T47D (cell line): ENCODE data around the gene MBNL1.

Experiments
- DNase-seq, 2 experiments: peaks; one replicate each; pipeline versions ENCODE4 v3.0.0 to v3.0.0-alpha.2; 2011 to 2012; ENCODE audit warnings: low read depth in 1 of 2, low spot score in 1 of 2
- JUND ChIP-seq: IDR thresholded peaks from 2 replicates; pipeline ENCODE4 v1.6.1; 2012; ENCODE audit warnings: low read depth
- in situ Hi-C: cut with HindIII; loops from 2 replicates; pipeline ENCODE4 v1.10.0; 2016; ENCODE audit warnings: low sequenced_read_pairs, low pct_unique_long_range_greater_than_20kb

MBNL1 gene

DNA sequence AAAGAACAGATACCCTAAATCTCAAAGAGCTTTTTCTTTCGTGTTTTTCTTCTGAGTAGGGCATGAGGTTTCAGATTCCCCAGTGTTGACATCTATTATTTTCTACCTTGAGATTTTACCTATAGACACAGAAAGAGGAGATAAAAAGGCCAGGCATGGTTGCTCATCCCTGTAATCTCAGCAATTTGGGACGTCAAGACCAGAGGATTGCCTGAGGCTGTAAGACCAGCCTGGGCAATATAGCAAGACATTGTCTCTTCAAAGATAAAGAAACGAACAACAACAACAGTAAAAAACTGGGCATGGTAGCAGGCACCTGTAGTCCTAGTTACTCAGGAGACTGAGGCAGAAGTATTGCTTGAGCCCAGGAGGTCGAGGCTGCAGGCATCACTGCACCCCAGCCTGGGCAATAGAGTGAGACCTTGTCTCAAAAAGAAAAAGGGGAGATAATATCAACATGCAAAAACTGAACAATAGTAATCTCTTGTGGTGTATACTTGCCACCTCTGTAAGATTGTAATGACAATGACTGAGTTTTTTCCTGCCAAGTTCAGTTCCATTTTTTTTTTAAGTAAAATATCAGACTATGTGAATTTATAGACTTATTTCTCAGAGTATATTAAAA, 71.3 kb downstream of the MBNL1 start:
- DNase-seq, result no peak
- no peak for TF ChIP-seq JUND
- in situ Hi-C loops, result no loop called here

DNA sequence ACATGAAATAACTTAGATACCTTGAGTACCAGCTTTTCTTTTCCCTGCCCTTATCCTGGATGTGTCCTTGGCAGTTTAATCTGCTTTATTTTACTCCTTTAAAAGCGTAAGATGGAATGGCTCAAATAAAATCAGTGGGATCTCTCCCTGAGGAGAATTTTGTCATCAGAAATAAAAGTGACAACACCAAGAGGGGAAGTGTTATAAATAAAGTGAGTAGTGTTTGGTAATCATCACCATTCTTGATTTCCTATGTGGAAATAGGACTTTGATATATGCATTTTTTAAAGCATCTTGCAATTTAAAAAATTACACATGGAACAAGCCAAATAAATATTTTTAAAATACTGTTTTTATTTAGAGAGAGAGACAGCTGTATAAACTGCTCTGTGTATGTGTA, 76.5 kb downstream of the MBNL1 start:
- no peak for DNase-seq
- TF ChIP-seq JUND, result no peak
- in situ Hi-C loops, result no loop called here

DNA sequence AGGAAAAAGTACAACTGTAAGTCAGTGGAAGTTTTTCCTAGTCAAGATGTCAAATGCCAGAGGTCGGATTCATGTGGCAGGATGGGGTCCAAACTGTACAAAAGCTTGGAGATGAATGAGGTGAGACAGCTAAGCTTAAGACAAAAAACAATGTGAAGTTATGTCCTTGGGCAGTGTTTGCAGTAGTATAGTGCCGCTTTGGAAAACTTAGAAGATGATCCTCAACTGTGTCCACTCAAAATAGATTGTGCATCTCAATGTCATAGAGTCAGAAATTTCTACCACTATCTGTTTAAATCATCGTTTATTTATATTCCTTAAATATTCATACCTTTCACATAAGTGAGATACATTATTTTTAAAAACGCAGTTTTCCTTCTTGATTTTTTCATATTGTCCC, 77.3 kb downstream of the MBNL1 start:
- no peak for TF ChIP-seq JUND
- DNase-seq, result no peak
- in situ Hi-C loops, result no loop called here

DNA sequence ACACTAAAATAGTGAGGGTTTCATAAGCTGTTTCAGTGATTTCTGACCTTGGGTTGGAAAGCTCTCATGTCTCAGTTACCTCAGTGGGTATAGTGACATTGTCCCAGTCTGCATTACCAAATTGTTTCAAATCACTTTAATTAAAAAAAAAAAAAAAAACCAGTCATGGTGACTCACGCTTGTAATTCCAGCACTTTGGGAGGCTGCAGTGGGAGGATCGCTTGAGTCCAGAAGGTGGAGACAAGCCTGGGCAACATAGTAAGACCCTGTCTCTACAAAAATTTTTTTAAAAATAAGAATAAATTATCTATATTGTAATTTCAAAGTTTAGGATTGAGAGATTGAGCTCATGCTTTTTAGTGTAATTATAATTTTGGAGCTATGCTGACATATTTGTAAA, 78.0 kb downstream of the MBNL1 start:
- in situ Hi-C loops, result no loop called here
- DNase-seq, result no peak

DNA sequence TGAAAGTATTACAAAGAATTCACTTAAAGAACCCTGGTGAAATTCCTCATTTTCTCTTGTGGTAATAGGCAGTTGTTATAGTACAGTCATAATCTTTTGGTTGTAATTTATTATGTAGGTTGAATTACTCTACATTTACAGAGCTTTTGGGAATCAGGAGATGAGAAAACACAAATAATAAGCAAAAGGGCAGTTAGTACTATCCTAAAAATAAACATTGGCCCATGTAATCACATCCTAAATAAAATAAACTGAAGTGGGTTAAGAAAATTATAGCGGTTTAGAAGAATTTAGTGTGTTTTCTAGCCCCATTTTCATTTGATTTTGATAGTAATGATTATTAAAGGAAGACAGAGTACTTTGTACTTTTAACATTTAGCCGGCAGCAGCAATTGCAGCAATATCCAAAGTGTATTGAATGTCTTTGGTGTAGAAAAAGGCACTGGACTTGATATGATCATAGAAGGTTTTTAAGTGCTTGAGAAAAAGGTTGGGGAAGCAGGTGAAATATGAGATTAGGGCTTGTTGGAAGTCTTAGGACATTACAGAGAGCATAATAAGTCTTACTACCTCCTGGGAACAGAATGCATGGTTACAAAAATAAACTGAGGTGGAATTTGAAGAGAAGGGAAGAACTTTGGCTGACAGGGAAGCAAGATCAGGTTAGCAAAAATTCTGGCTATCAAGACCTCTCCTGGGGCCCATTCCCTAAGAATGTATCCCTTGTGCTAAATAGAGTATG, 79.9 kb downstream of the MBNL1 start:
- DNase-seq, result no peak
- no peak for TF ChIP-seq JUND
- in situ Hi-C loops, result no loop called here

More for the DNA sequence above, 78.0 kb downstream of the MBNL1 start:
- no peak for TF ChIP-seq JUND

DNA sequence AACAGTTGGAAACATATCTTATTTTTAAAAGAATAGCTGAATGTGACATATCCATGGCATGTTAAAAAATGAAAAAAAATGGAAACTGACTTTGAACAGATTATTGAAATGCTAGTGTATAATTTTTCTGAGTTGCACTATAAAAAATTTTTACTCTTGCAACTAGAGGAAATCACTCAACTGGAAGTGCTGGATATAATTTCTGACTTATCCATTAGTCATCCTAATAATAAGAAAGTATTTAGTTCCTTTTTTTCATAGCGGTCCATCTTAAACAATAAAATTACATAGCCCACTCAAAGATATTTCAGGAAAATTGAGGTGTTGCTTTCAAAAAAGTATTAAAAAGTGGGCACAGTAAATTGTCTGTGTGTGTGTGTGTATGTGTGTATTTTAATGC, 80.7 kb downstream of the MBNL1 start:
- in situ Hi-C loops, result no loop called here
- no peak for DNase-seq
- no peak for TF ChIP-seq JUND

DNA sequence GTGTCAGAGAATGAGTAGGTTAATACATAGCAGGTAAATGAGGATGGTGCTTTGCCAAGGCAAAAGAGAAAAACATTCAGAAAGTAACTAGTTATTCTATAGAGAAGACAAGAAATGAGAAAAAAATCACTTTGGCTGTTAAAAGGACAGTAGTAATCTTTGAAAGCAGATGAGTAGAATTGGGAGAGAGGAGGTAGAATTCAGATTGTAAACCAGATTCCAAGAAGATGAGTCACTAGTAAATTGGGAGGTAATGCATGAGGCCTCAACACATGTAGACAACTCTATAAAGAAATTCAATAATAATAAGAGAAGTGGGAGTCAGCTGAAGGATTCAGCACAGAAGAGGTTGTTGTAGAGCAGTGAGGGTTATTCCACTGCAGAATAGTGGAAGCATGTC, 81.4 kb downstream of the MBNL1 start:
- no peak for TF ChIP-seq JUND
- no peak for DNase-seq
- in situ Hi-C loops, result no loop called here

DNA sequence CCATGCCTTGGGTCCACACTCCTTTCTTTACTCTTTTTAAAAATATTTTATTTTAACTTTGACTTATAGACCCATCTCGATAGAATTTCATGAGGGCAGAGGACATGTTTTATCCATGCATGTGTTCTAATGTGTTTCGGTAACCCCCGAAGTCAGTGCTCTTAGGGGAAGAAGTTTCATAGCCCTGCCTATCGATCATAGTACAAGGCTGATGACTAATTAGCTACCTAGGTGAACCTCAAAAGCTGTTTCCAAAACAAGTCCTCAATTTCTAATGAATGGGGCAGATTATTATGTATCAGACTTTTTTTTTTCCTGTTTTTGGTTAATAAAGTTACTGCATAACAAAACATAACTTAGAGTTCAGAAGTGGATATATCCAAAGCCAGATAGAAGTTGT, 82.0 kb downstream of the MBNL1 start:
- no peak for TF ChIP-seq JUND
- no peak for DNase-seq
- in situ Hi-C loops, result no loop called here

DNA sequence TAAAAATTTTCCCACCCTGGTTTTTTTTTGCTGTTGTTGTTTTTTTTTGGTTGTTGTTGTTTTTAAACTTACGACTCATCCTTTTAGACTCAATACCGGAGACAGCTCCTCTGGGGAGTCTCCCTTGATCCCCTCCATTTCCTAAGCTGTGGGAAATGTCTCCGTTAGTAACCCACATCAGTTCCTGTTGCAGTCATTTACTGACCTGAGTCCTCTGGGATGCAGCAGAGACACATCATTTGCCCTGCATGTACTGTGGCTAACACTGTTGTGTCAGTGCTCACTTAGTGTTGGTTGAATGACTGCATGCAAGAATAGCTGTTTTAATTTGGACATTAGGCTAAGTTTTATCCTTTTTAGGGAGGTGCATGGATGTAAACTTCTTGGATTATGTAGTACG, 83.8 kb downstream of the MBNL1 start:
- no peak for DNase-seq
- in situ Hi-C loops, result no loop called here
- no peak for TF ChIP-seq JUND

DNA sequence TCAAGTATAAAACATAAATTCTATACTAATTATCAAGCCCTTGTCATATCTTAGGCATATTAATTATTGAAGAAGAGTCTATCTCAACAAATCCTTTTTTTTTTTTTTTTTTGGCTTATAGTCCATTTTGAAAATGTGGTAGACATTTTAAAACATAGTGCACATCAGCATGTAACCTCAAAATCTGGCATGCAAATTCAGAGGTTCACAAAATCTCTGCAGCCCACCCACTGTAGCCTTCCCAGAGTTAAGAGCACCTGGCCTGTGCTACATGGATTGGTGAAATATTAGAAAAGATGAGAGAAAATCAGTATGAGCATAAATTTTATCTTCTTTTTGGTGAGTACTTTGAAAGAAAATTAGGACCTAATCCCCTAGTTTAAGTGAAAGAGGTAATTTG, 84.8 kb downstream of the MBNL1 start:
- in situ Hi-C loops, result no loop called here
- no peak for TF ChIP-seq JUND
- no peak for DNase-seq

DNA sequence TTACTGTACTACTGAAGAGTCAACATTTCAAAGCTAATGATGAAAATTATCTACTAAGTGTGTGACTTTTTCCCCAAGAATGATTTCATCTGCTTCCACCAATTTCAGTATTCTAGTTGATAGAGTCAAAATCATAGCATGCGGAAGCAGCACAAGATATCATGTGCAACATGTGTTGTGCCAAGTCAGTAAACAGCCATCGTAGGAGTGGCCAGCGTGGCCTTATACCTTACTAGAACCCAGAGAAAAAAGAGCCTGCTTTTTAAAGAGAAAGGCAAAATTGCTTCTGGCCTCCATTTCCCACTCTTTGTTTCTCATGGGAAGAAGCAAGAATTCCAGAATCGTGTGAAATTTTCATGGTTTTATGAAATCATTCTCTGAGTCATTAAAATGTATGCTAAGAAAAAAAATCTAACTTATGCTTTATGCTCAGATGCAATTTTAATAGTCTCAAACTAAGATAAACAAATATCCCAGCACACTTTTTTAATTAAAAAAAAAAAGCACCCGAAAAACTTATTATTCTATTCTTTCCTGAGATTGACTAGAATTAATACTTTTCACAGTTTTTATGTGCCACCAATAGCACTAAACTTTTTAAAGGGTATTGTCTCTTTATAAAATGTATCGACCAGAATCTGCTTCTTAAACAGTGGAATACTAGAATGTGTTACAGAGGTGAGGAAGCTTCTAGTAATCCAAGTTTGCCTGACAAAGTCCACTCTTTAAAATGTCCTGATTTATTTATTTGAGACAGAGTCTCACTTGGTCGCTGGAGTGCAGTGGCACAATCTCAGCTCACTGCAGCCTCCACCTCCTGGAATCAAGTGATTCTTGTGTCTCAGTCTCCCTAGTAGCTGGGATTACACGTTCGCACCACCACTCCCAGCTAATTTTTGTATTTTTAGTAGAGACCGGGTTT, 87.3 kb downstream of the MBNL1 start:
- DNase-seq, result no peak
- in situ Hi-C loops, result no loop called here
- no peak for TF ChIP-seq JUND

DNA sequence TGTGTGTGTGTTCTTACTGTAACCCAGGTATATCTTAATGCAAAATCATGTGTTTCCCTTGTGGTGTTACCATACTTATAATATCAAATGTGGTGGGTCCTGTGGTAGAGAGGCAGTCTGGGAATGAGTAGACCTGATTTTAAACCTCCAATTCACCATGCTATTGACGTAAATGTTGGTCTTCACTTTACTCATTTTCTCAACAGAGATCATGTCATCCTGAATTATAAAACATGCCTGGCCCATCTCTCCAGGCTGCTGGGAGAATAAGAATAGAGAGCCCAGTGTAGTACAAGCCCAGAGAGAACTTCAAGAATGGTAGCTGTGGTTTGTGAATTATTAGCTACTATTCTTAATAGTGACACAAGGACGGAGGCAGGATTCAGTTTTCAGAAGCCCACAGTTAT, 88.1 kb downstream of the MBNL1 start:
- TF ChIP-seq JUND, result no peak
- no peak for DNase-seq
- in situ Hi-C loops, result no loop called here

DNA sequence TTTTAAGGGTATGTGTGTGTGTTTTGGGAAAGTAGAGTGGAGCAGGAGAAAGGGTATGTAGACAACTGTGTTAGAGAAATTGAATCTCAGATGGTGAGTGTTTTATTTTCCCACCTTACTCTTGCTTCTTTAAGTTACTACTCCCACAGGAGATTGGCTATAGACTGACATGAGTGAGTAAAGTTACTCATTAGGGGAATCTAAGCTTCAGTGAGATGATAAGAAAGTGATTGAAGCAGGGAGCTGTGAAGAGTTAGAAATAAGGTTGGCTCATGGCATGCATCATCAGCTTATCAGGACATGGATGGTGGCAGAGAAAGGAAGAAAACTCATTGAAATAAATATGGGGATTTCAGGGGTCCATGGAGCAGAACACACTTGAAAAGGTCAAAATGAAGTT, 88.9 kb downstream of the MBNL1 start:
- no peak for TF ChIP-seq JUND
- in situ Hi-C loops, result no loop called here
- DNase-seq, result no peak
